Cardiac ventricle fibroblast (primary cell): ENCODE measurements around the gene OR2C3. TPM values are rescaled to one million over a fixed set of nuclear protein-coding genes. Genes with fewer than 3 reads are reported as not detected.

Experiments used
- total RNA-seq: library from RNA; depleted of rRNA; stranded (reverse); fragments of >200 nt; gene quantifications from 2 replicates; pipeline ENCODE4 v1.2.3, GENCODE V29; 2015

The OR2C3 gene
- under 0.01 TPM in 1 of 2 replicates, not detected in the other for total RNA-seq

GRCh38 chr1:247536340-247536739 is at the start of gene OR2C3:
OR2C3 (minus strand) TSS chr1:247536440; CDS start chr1:247532511, 3,929 bp downstream.

GRCh38 chr1:247548769-247549182 is 12.5 kb upstream of the OR2C3 start, which contains the start of gene GCSAML:
GCSAML (plus strand) TSS chr1:247549134; CDS start chr1:247549192, 58 bp downstream.

Other genes starting within 250 kb of the OR2C3 start
- gene ZNF496, start 204.6 kb downstream of the OR2C3 start, total RNA-seq, result 24.3 and 37.9 TPM in 2 replicates
- not detected in 2 replicates for gene NLRP3, start 120.3 kb downstream of the OR2C3 start, total RNA-seq
- not detected in 2 replicates for gene OR2B11, start 78.3 kb downstream of the OR2C3 start, total RNA-seq
- not detected in 2 replicates for gene GCSAML, start 12.7 kb upstream of the OR2C3 start, total RNA-seq
- not detected in 2 replicates for gene OR2G2, start 51.9 kb upstream of the OR2C3 start, total RNA-seq
- not detected in 2 replicates for gene OR2G3, start 69.1 kb upstream of the OR2C3 start, total RNA-seq
- gene OR13G1, start 143.3 kb upstream of the OR2C3 start, total RNA-seq, result not detected in 2 replicates
- gene OR6F1, start 180.2 kb upstream of the OR2C3 start, total RNA-seq, result not detected in 2 replicates
- not detected in 2 replicates for gene OR14K1, start 202.2 kb upstream of the OR2C3 start, total RNA-seq
- not detected in 2 replicates for gene OR14A2, start 211.7 kb upstream of the OR2C3 start, total RNA-seq
- not detected in 2 replicates for gene OR1C1, start 224.1 kb upstream of the OR2C3 start, total RNA-seq